Limb (tissue), 2 donors: ENCODE results near the gene TMPRSS11E.
"Not testable (repeated sequence)": the region's sequence is repeated elsewhere in the genome, so short reads cannot be mapped to it uniquely, and the experiment has no call there.

Experiments used
- DNase-seq, 2 donors: peaks; one replicate each; pipeline ENCODE4 v3.0.0-alpha.2; 2016; ENCODE audit errors: extremely low spot score in 2 of 2

Gene TMPRSS11E

GRCh38 chr4:68461790-68462189 lies 14.5 kb downstream of the TMPRSS11E start:
- no peak for DNase-seq

- no peak for DNase-seq
Measured at GRCh38 chr4:68462691-68463090, 15.4 kb downstream of the TMPRSS11E start.

DNA sequence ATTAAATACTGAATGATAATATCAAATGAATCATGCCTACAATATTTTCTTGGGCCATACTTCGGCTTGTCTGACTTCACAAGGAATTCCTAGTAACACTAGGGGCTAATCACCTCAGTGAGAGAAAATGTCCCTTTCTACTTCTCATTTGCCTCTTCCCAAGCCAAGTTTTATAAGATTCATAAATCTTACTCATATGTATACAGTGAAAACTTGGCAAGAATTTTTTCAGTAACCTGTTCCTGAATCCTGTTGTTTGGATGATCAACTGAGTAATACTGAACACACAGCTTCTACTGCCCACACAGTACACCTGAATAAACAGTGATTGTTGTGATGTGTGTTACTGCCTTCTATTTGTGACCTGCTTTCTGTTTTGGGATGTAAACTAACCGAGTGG lies 16.5 kb downstream of the TMPRSS11E start:
- DNase-seq, result peak in 1 of 2 donors; percentile 3

DNA sequence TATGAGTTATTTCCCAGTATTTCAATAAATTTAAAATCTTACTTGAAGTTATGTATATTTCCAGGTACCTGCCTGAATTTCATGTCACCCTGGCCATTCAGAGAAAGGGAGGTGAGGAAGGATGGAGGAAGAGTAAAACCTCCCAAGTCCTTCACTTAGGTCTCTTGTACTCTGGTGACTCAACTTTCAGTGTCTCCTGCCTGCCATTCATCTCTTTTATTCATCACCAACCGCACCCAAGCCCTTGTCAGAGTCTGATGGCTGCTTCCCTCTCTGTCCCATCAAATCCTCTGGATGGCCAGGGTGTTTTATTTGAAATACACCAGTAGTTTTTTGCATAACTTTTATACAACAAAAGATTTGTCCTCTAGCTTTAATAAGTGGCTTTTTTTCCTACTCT lies 17.8 kb downstream of the TMPRSS11E start:
- DNase-seq, result no peak

DNA sequence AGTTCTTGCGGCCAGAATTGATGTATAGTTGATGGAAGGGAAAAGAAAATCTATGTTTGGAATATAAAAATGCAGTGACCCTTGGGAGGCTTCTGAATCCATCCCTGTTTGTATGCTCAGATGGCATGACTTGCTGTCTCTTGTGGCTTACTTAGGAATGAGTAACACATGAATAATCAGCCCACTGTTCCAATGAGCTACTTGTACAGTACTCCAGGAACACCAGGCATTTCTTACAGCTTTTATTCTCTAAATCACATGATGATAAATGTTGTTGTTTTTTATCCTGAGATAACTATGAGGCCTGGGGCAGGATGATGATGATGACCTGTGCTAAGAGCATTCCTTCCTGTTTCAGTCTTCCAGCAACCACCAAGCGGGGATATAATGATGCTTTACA lies 18.9 kb downstream of the TMPRSS11E start:
- DNase-seq, result no peak

DNA sequence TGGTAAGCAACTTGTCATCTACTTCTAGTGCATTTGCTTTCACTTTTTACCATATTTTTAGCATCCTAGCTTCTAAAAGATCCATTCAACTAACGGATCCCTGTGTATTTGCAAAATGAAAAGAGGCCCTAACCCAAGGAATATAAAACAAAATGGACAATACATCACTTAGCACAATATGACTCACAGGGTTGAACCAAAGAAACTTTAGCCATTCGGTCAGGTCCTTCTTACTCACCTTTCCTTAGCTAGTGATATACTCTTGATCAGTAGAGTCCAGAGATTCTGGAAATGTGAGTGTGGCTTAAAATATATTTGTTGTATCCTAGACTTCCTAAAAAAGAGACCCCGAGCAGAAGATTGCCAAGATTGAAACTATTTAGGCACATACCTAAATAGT lies 19.5 kb downstream of the TMPRSS11E start:
- no peak for DNase-seq

GRCh38 chr4:68469482-68469881 lies 22.2 kb downstream of the TMPRSS11E start:
- DNase-seq, result no peak

DNA sequence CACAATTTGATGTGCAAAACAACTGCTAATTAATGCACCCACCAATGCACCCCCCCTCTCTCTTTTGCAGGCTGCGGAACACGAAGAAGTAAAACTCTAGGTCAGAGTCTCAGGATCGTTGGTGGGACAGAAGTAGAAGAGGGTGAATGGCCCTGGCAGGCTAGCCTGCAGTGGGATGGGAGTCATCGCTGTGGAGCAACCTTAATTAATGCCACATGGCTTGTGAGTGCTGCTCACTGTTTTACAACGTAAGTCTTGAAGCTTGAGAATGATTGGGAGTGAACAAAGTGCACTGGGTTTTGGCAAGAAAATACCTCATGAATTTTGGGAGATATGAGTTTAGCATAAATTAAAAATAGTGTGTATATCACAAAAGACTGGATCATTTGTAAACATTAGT lies 28.9 kb downstream of the TMPRSS11E start:
- no peak for DNase-seq

DNA sequence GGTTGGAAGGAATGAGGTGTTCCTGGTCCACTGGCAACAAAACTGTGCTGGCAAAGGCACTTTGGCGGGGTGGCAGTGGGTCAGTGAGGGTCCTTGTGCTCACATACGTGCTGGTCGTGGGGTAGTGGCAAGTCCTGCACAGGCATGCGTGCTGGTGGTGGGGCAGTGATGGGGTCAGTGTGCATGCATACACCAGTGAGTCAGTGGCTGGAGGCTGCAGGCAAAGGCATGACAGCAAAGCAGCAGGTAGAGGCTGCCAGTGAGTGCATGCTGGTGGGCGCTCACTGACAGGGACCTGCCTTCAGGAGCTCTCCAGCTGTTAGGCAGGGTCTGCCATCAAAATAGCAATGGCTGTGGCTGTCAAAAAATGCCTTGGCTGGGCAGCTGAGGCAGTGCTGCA lies 42.1 kb downstream of the TMPRSS11E start:
- DNase-seq, result no peak

DNA sequence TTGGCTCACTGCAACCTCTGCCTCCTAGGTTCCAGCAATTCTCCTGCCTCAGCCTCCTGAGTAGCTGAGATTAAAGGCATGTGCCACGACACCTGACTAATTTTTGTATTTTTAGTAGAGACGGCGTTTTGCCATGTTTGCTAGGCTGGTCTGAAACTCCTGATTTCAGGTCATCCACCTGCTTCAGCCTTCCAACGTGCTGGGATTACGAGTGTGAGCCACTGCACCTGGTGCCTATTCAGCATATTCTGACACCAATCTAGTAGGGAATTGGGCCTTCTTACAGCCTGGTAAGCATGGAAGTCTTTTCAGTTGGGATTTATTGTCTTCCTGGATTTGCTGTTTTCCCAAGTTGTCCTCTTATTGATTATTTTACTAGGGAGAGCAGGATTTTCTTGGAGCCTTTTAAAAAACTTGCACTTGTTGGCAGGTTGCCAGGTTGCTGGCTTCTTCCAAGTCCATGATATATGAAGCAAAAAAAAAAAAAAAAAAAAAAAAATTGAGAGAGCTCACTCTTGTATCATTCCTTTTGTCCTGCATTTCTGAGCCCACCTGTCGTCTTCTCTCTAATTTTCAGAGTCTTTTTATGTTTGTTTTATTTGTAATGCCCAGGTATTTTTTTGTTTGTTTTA lies 43.7 kb downstream of the TMPRSS11E start:
- DNase-seq, result no peak

GRCh38 chr4:68494688-68495087 lies 47.4 kb downstream of the TMPRSS11E start:
- DNase-seq, result no peak

DNA sequence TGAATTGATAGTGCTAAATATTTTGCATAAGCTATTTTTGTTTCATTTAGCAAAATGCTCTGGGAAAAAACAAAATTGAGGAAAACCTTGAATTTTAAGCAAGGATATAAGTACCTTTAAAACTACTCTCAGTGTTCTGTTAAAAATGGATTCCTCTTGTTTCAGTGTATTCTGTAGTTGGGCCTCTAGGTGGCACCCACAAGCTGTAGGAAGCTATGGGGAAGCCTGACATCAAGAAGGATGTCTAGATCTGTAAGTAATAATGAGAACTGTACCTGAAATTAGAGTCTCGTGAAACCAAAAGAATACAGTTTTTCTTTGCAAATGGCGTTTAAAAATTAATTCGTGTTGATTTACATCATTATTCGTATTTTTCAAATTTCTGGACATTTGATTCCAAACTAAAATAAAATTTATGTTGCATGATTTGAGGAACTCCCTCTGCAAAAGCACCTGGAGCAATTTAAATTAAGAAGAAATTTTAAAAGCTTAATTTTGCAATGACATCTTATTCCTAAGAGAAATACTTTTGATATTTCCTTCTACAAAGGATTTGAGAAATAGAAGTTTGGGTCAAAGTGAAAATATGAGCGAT lies 51.2 kb downstream of the TMPRSS11E start:
- peak; percentile 75 to 77 for DNase-seq

- DNase-seq, result no peak
Measured at GRCh38 chr4:68499021-68499420, 51.8 kb downstream of the TMPRSS11E start.

DNA sequence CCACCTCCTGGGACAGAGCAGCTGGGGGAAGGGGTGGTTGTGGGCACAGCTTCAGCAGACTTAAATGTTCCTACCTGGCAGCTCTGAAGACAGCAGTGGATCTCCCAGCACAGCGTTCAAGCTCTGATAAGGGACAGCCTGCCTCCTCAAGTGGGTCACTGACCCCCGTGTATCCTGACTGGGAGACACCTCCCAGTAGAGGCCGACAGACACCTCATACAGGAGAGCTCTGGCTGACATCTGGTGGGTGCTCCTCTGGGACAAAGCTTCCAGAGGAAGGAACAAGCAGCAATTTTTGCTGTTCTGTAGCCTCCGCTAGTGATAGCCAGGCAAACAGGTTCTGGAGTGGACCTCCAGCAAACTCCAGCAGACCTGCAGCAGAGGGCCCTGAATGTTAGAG lies 56.2 kb downstream of the TMPRSS11E start:
- not testable (repeated sequence) for DNase-seq

DNA sequence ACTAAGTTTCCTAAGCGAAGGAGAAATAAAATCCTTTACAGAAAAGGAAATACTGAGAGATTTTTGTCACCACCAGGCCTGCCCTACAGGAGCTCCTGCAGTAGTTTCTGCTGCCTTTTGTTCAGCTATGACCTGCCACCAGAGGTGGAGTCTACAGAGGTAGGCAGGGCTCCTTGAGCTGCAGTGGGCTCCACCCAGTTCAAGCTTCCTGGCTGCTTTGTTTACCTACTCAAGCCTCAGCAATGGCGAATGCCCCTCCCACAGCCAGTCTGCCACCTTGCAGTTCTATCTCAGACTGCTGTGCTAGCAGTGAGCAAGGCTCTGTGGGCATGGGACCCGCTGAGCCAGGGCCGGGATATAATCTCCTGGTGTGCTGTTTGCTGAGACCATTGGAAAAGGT lies 57.6 kb downstream of the TMPRSS11E start:
- not testable (repeated sequence) for DNase-seq

DNA sequence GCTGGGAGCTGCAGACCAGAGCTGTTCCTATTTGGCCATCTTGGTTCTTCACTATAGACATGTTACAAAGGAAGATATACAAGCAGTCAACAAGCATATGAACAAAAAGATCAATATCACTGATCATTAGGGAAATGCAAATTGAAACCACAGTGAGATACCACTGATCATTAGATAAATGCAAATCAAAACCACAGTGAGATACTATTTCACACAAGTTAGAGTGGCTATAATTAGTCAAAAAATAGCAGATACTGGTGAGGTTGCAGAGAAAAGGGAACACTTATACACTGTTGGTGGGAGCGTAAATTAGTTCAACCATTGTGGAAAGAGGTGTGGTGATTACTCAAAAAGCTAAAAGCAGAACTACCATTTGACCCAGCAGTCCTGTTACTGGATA lies 58.2 kb downstream of the TMPRSS11E start:
- DNase-seq, result not testable (repeated sequence)

DNA sequence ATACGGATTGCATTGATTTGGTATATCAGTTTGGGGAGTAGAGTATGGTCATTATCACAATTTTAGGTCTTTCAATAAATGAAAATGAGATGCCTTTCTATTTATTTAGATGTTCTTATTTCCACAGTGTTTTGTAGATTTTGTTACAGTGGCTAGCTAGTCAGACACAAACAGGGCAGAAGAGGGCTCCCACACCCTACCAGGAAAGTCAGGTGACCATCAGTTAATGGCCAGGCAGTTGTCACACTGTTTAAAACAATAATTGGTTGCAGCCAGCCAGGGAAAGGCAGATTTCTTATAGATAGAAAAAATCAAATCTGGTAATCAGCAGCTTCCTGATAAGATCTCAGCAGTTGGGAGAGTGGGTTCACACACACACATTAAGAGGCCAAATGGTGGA lies 71.6 kb downstream of the TMPRSS11E start:
- no peak for DNase-seq

DNA sequence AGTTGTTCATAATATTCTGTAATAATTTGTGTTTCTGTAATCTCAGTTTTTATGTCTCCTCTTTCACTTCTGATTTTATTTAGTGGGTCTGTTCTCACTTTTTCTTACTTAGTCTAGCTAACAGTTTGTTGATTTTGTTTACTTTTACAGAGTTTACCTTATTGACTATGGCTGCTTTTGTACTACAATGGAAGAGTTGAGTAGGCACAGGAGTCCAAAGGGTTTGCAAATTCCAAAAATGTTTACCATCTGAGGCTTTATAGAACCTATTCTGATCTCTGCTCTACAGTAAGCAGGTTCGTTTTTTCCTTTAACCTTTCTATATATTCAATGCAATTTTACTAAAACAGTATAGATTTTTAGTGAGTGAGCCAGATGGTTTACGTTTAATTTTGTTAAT lies 73.7 kb downstream of the TMPRSS11E start:
- DNase-seq, result no peak

- not testable (repeated sequence) for DNase-seq
Measured at GRCh38 chr4:68522232-68522631, 75.0 kb downstream of the TMPRSS11E start.

DNA sequence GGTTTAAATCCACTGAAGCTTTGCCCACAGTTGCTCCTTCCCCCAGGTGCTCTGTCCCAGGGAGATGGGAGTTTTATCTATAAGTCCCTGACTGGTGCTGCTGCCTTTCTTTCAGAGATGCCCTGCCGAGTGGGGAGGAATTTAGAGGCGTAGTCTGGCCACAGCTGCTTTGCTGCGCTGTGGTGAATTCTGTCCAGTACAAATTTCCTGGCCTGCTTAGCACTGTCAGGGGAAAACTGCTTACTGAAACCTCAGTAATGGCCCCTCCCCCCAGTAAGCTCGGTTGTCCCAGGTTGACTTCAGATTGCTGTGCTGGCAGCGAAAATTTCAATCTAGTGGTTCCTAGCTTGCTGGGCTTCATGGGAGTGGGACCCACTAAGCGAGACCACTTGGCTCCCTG lies 88.7 kb downstream of the TMPRSS11E start:
- DNase-seq, result no peak

DNA sequence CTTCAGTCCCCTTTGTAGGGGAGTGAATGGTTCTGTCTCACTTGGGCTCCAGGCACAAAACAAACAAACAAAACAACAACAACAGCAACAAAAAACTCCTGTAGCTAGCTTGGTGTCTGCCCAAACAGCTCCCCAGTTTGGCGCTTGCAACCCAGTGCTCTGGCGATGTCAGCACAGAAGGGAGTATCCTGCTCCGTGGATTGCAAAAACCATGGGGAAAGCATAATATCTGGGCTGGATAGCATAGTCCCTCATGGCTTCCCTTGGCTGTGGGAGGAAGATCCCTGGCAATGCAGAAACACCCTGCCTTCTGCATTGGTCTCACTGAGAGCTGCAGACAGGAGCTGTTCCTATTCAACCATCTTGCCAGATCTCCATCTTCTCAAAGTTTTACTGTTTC lies 89.1 kb downstream of the TMPRSS11E start:
- DNase-seq, result no peak

GRCh38 chr4:68542742-68543141 lies 95.5 kb downstream of the TMPRSS11E start:
- DNase-seq, result not testable (repeated sequence)
